ENCODE measurements around the gene FOXF2.
A peak's percentile ranks its signal among the peaks of the same experiment; 100 is the strongest.
"Not testable (repeated sequence)": the region's sequence is repeated elsewhere in the genome, so short reads cannot be mapped to it uniquely, and the experiment has no call there.

The FOXF2 gene

GRCh38 chr6:1351381-1352008 is 37.9 kb upstream of the FOXF2 start:
- no peak for TF ChIP-seq MAX (IDR thresholded peaks at IDR 0.05; ENCODE audit: low read depth, low read length)
- TF ChIP-seq POLR2A (IDR thresholded peaks at IDR 0.05; ENCODE audit: extremely low read depth, insufficient read length), result no peak
- no peak for TF ChIP-seq CTCF (IDR thresholded peaks at IDR 0.05; ENCODE audit: low read depth, low read length)
- TF ChIP-seq MYC (IDR thresholded peaks at IDR 0.05; ENCODE audit: low read depth, low read length), result no peak
- DNase-seq (ENCODE audit: low read depth), result no peak
- H3K4me3 ChIP-seq (ENCODE audit: low read depth, low read length), result no peak overlapping the region

- not testable (repeated sequence) for DNase-seq (ENCODE audit: low read depth); H3K4me3 ChIP-seq (ENCODE audit: low read depth, low read length)
Observed at GRCh38 chr6:1355068-1355467, 34.3 kb upstream of the FOXF2 start.

GRCh38 chr6:1361717-1362116 is 27.7 kb upstream of the FOXF2 start:
- not testable (repeated sequence) for H3K4me3 ChIP-seq (ENCODE audit: low read depth, low read length); DNase-seq (ENCODE audit: low read depth)

GRCh38 chr6:1362643-1363042 is 26.7 kb upstream of the FOXF2 start:
- H3K4me3 ChIP-seq (ENCODE audit: low read depth, low read length), result no peak overlapping the region
- TF ChIP-seq POLR2A (IDR thresholded peaks at IDR 0.05; ENCODE audit: extremely low read depth, insufficient read length) (no peak), CTCF (IDR thresholded peaks at IDR 0.05; ENCODE audit: low read depth, low read length) (no peak), MAX (IDR thresholded peaks at IDR 0.05; ENCODE audit: low read depth, low read length) (no peak), MYC (IDR thresholded peaks at IDR 0.05; ENCODE audit: low read depth, low read length) (no peak)
- DNase-seq (ENCODE audit: low read depth), result no peak

DNA sequence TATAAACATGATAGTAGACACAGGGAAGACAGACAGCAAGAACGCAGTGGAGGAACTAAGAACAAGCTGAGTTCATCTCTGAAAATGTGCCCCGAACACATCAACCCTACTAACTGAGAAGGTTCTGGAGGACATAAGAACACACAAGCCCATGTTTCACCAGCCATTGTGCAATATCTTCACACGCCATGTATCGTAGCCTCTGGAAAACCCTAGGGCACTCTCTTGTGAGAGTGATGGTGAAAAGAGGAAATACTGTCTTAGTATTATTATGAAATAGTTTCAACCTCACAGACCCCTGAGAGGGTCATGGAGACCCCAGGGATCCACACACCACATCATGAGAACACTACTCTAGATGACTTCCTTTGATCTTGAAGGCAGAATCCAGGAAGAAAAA is 26.1 kb upstream of the FOXF2 start:
- TF ChIP-seq MAX (IDR thresholded peaks at IDR 0.05; ENCODE audit: low read depth, low read length) (peak; percentile 28; the same call in 1 of the 2 replicates), POLR2A (IDR thresholded peaks at IDR 0.05; ENCODE audit: extremely low read depth, insufficient read length) (no peak), MYC (IDR thresholded peaks at IDR 0.05; ENCODE audit: low read depth, low read length) (no peak), CTCF (IDR thresholded peaks at IDR 0.05; ENCODE audit: low read depth, low read length) (no peak)
- H3K4me3 ChIP-seq (ENCODE audit: low read depth, low read length), result no peak overlapping the region
- peak; percentile 95 for DNase-seq (ENCODE audit: low read depth)

GRCh38 chr6:1363729-1364572 is 25.4 kb upstream of the FOXF2 start:
- no peak overlapping the region for H3K4me3 ChIP-seq (ENCODE audit: low read depth, low read length)
- DNase-seq (ENCODE audit: low read depth), result peak; percentile 74
- TF ChIP-seq POLR2A (IDR thresholded peaks at IDR 0.05; ENCODE audit: extremely low read depth, insufficient read length) (no peak), CTCF (IDR thresholded peaks at IDR 0.05; ENCODE audit: low read depth, low read length) (peak; percentile 51)

GRCh38 chr6:1364791-1365190 is 24.6 kb upstream of the FOXF2 start:
- TF ChIP-seq MYC (IDR thresholded peaks at IDR 0.05; ENCODE audit: low read depth, low read length), result no peak
- TF ChIP-seq CTCF (IDR thresholded peaks at IDR 0.05; ENCODE audit: low read depth, low read length), result no peak
- TF ChIP-seq POLR2A (IDR thresholded peaks at IDR 0.05; ENCODE audit: extremely low read depth, insufficient read length), result no peak
- no peak for TF ChIP-seq MAX (IDR thresholded peaks at IDR 0.05; ENCODE audit: low read depth, low read length)
- no peak overlapping the region for H3K4me3 ChIP-seq (ENCODE audit: low read depth, low read length)
- DNase-seq (ENCODE audit: low read depth), result no peak

Data from NB4 (cell line).